Transverse colon (tissue), 4 donors: ENCODE data around the gene HEXD.

Experiments
- CTCF ChIP-seq, 5 experiments: fragments of 200-600 bp in 3 of 5; fragments of 450-650 bp in 2 of 5; sonication (generic) in 3 of 5; IDR thresholded peaks; 1 replicate in 2 of 5; 2 replicates in 3 of 5; pipeline ENCODE4 v1.5.1; 2016 to 2017; ENCODE audit warnings: antibody characterized with exemption in 5 of 5, inconsistent platforms in 3 of 5, mild to moderate bottlenecking in 2 of 5, moderate library complexity in 1 of 5
- POLR2AphosphoS5 ChIP-seq, 3 donors: sonication (generic); formaldehyde crosslinking; IDR thresholded peaks; one replicate each; pipeline ENCODE4 v1.6.1; 2016; ENCODE audit warnings: antibody characterized with exemption in 3 of 3

GRCh38 chr17:82480318-82480717, 62.2 kb downstream of the HEXD start:
- TF ChIP-seq POLR2AphosphoS5 (IDR thresholded peaks at IDR 0.05) = no peak
- no peak for TF ChIP-seq CTCF (IDR thresholded peaks at IDR 0.05)
